Left lobe of liver (tissue), 2 donors: ENCODE data around the gene SPOCK1. TPM values are rescaled to one million over a fixed set of nuclear protein-coding genes. Genes with fewer than 3 reads are reported as not detected.
"Not testable (repeated sequence)": the region's sequence is repeated elsewhere in the genome, so short reads cannot be mapped to it uniquely, and the experiment has no call there.

ENCODE experiments used
- ATAC-seq: fragments of 200-7000 bp; cut with Tn5 transposase; one replicate; pipeline ENCODE4 v1.9.1; 2020; ENCODE audit warnings: mild to moderate bottlenecking, moderate library complexity
- DNase-seq: peaks from one replicate; pipeline ENCODE4 v3.0.0-alpha.2; 2020; ENCODE audit warnings: low spot score
- total RNA-seq: library from RNA; stranded (reverse); gene quantifications from one replicate; pipeline ENCODE4 v1.2.1, GENCODE V29; 2021
- donor health status: DM: no; HTN: no; CAD: no; lungs with moderate emphysema.
- donor health status: DM: no; HTN: yes; CAD: no.

Gene SPOCK1
- total RNA-seq, 1 donor from 2014 or later: 0.40 TPM

- ATAC-seq: no peak
These were observed 225.6 kb downstream of the SPOCK1 start for GRCh38 chr5:137273511-137273910.

GRCh38 chr5:137272831-137273230 is 226.3 kb downstream of the SPOCK1 start:
- no peak for DNase-seq
- ATAC-seq: no peak

More at GRCh38 chr5:137273511-137273910, 225.6 kb downstream of the SPOCK1 start:
- DNase-seq: no peak

GRCh38 chr5:137269946-137270345 is 229.2 kb downstream of the SPOCK1 start:
- DNase-seq: no peak
- ATAC-seq: no peak

GRCh38 chr5:137269274-137269673 is 229.9 kb downstream of the SPOCK1 start:
- ATAC-seq (no peak), DNase-seq (no peak)

- DNase-seq: no peak
- ATAC-seq: no peak
These were observed 230.5 kb downstream of the SPOCK1 start for GRCh38 chr5:137268646-137269045.

GRCh38 chr5:137266186-137266585 is 232.9 kb downstream of the SPOCK1 start:
- DNase-seq: no peak
- no peak for ATAC-seq

GRCh38 chr5:137265457-137265856 is 233.7 kb downstream of the SPOCK1 start:
- DNase-seq: no peak
- ATAC-seq: no peak

- ATAC-seq (no peak), DNase-seq (no peak)
These were observed 234.6 kb downstream of the SPOCK1 start for GRCh38 chr5:137264573-137264972.

- DNase-seq (no peak), ATAC-seq (no peak)
These were observed 235.1 kb downstream of the SPOCK1 start for GRCh38 chr5:137264041-137264440.

GRCh38 chr5:137263371-137264005 is 235.6 kb downstream of the SPOCK1 start:
- DNase-seq: no peak
- no peak for ATAC-seq

- DNase-seq (no peak), ATAC-seq (no peak)
These were observed 236.3 kb downstream of the SPOCK1 start for GRCh38 chr5:137262818-137263217.

- no peak for ATAC-seq
- no peak for DNase-seq
These were observed 238.1 kb downstream of the SPOCK1 start for GRCh38 chr5:137260820-137261695.

- not testable (repeated sequence) for ATAC-seq, DNase-seq
These were observed 240.0 kb downstream of the SPOCK1 start for GRCh38 chr5:137259115-137259514.

- ATAC-seq (no peak), DNase-seq (no peak)
These were observed 244.7 kb downstream of the SPOCK1 start for GRCh38 chr5:137254119-137255090.

GRCh38 chr5:137252512-137252911 is 246.6 kb downstream of the SPOCK1 start:
- DNase-seq: no peak
- no peak for ATAC-seq

GRCh38 chr5:137250421-137250820 is 248.7 kb downstream of the SPOCK1 start:
- DNase-seq (no peak), ATAC-seq (no peak)

- ATAC-seq: no peak
- no peak for DNase-seq
These were observed 250.6 kb downstream of the SPOCK1 start for GRCh38 chr5:137248527-137248926.

GRCh38 chr5:137245438-137245837 is 253.7 kb downstream of the SPOCK1 start:
- DNase-seq (no peak), ATAC-seq (no peak)

GRCh38 chr5:137240285-137240684 is 258.8 kb downstream of the SPOCK1 start:
- DNase-seq: no peak
- ATAC-seq: no peak

GRCh38 chr5:137236849-137237507 is 262.1 kb downstream of the SPOCK1 start:
- no peak for ATAC-seq
- no peak for DNase-seq
